NCI-H146 treated with DMSO at 0.1 percent for 48 hours (cell line): ENCODE data around the gene RNU6-7.

Experiments used
- DNase-seq: peaks from one replicate; lab custom pipeline; 2025; ENCODE audit not compliant: unreplicated experiment; lab: John Stamatoyannopoulos, UW

RNU6-7 gene

DNA sequence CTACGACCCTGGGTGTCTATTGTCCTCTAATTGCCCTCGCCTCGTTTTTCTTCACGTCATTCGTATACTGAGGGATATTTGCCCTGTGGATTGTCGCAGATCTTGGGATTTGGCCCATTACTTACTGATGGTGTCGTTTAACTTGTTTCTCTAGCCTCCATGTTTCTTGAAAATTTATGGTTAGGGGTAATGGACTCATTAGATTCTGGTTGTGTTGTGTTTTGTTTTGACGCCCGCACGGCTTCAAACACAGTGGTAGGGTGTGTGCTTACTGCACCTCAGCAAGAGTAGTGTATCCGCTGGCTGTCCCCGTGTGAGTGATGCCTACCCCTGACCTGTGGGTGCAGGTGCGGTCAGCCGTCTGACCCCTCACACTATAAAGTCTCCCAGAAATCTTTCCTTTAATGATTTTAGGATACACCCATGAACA lies 2.1 kb downstream of the RNU6-7 start:
- DNase-seq: peak; percentile 15

DNA sequence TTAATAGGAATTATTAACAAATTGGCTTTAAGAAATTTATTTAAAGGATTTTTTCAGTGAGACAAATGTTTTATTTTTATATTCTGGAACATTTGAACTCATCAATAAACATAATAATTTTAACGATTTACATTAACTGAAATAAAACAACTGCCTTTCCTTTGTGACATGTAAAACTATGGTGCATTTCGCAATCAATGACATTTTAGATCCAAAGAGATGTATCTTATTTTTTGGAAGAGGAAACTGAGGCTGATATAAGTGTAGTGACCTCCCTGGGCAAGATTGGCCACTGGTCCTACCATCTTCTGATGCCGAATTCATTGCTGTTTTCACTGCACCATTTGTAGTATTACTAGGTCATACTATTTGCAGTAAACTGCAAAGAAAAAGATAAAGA lies 3.7 kb downstream of the RNU6-7 start:
- no peak for DNase-seq

DNA sequence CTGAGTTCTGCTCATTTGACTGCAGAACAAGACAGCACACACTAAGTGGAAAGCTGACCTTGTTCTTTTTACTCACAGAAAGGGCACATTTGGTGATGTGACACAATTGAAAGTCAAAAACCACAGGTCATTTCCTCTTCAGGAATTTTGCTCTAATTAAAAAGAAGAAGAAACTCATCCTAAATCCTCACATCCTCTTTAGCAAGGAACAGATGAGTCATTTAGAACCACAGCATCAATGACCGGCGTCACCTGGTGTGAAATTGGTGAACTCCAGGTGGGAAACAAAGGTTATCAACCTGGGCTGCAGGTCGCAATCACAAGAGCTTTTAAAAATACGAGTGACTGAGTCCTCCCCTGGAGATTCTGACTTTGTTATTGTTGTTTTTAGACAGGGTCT lies 4.1 kb downstream of the RNU6-7 start:
- no peak for DNase-seq

GRCh38 chr14:32206552-32206951 lies 4.7 kb downstream of the RNU6-7 start:
- DNase-seq: no peak

GRCh38 chr14:32208490-32208889 lies 6.6 kb downstream of the RNU6-7 start:
- no peak for DNase-seq

DNA sequence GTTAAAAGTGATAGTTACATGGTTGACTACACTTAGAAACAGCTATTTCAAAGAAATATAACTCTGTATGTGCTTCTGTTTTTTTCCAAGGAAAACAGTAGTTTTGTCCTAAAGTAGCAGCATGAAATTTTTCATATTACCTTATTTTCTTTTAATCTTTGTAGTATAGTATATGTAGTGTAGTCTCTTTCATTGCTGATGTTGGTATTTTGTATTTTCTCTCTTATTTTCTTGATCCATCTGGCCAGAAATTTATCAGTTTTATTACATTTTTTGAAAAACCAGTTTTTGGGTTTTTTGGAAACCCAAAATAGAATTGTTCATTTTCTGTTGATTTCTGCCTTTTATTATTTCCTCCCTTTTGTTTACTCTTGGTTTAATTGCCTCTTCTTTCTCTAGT lies 7.6 kb downstream of the RNU6-7 start:
- DNase-seq: no peak

GRCh38 chr14:32211068-32211404 lies 9.2 kb downstream of the RNU6-7 start:
- no peak for DNase-seq

GRCh38 chr14:32212833-32213232 lies 11.0 kb downstream of the RNU6-7 start:
- DNase-seq: no peak

- DNase-seq: peak; percentile 44
These were observed 15.5 kb downstream of the RNU6-7 start for GRCh38 chr14:32217301-32217700.

DNA sequence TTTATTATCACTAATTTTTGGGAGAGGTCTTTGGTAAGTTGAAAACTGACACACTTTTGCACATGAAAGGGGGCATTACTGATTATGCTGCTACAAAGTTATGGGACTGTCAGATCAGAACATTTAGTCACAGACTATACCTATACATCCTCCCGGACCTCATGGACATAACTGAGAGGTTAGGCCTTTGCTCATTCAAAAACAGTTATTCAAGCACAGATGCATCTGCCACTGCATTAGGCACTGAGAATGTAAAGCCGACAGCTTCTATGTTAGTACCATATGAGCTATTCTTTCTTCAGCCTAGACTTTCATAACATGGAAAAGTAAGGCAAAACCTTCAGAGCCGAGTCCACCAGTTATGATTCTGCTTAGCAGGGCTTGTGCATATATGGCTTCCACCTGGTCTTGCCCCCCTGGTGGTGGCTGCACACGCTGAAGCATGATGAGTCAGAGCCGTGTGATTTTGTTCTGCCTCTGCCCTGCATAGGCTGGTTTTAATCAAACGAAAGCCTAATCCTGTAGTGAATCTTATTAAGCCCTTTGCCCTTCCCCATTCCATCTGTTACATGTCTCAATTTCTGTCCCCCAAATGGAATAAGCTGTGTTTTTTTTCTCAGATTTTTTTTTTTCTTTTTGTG lies 23.0 kb downstream of the RNU6-7 start:
- peak; percentile 58 for DNase-seq

DNA sequence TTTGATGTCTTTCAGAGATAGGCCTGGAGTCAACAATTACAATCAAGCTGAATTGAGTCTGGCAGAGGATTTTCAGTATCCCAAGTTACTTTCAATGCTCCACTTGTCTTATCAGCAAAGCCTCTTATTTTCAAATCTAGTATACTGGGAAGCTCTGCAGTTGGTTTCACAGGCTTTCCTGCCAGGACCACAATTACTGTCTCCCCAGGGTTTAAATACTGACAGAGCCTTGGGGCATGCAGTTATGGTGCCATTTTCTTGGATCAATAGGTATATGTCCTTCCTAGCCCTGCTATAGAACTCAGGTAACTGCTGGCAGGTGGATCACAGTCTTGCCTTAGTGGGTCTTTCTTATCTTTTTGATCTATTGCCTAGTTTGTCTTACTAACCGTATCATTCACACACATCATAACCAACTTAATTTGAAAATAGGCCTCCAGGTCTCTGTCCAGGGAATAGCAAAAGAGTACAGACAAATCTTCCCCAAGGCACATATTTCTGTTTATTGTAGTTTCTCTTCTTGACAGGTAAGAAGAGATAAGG lies 23.6 kb downstream of the RNU6-7 start:
- DNase-seq: no peak

- no peak for DNase-seq
These were observed 24.2 kb downstream of the RNU6-7 start for GRCh38 chr14:32226056-32226455.

- no peak for DNase-seq
These were observed 28.3 kb downstream of the RNU6-7 start for GRCh38 chr14:32230181-32230580.

DNA sequence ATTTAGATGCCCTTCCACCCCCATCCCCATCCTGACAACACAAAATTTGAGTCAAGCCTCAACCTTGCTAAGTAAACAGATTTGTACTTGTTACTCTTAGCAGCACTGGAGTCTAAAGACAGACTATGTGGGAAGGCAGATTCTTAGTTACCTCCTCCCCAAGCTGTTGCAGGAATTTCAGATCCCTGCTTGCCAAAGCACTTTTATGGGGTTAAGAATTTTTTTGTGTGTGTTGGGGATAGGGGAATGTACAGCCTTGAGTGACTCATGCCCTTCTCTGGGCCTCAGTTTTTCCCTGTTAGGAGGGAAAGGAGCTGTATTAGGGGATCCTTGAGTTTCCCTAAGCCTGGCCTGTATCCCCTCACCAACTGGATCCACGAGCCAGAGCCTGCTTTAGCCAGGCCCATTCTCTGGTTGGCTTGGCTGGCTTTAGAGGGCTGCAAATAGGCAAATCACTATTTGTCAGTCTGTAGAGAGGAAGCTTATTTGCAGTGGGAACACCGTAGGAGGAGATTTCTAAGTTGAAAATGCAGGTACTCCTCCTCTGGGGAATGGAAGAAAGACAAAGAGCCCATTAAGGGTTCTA lies 28.9 kb downstream of the RNU6-7 start:
- no peak for DNase-seq

GRCh38 chr14:32232481-32232880 lies 30.6 kb downstream of the RNU6-7 start:
- DNase-seq: no peak

GRCh38 chr14:32233260-32233659 lies 31.4 kb downstream of the RNU6-7 start:
- no peak for DNase-seq

GRCh38 chr14:32244404-32244803 lies 42.6 kb downstream of the RNU6-7 start:
- no peak for DNase-seq

DNA sequence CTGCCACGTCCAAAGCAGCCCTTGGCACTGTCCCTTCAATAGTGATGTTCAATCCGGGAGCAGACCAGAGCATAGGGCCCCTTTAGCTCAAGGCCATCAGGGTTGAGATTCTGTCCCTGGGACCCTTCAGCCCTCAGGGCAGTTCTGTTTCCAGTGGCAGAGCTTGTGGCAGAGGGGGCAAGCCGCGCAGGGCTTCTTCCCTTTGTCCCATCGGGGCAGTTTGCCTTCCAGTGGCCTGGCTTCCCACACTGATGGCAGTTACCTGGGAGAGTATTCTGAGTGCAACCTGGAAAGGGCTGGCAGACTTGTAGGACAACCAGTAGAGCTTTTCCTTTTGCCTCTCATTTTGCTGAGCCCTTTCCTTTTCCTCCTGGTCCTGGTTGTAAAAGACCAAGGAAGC lies 44.9 kb downstream of the RNU6-7 start:
- no peak for DNase-seq

DNA sequence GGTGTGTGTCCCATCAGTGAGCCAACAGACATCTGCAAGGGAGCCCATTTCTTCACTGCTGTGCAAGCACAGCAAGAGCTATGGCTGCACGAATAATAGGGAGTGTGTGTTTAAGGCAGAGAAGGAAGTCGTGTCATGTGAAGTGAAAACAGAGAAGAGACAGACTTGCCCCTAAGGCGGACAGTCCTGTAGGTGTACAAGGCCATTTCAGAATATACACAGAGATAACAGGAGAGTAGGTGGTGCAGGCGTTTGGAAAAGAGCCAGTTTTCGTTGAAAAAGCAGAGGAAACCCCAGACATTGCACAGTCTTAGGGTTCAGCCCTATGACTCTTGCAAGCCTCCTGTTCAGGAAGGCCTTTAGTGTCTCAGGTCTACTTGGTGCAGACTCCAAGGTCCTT lies 47.5 kb downstream of the RNU6-7 start:
- DNase-seq: no peak

- no peak for DNase-seq
These were observed 47.9 kb downstream of the RNU6-7 start for GRCh38 chr14:32249780-32250179.

DNA sequence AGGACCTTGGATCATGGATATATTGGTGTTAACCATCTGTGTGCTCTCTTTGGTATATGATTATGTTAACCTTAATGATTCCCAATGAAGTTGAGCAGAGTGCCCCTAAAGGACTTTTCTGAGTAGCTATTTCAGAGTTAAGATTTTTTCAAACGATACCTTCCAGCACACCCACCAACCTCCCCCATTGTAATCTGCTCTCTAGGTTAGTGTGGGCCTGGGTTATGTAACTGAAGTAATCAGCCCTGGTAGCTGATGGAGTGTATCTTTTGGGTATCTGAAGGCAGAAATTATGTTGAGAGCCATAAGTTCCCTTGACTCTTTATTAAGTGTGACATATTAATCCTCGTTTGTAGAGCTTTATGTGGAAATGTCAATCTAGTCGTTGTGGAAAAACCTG lies 48.8 kb downstream of the RNU6-7 start:
- no peak for DNase-seq

GRCh38 chr14:32251530-32251929 lies 49.7 kb downstream of the RNU6-7 start:
- DNase-seq: no peak
